ENCODE measurements around the gene ANKRD50. TPM values are rescaled to one million over a fixed set of nuclear protein-coding genes. Genes with fewer than 3 reads are reported as not detected.

Gene ANKRD50
- polyA plus RNA-seq, 1 donor (not counting 4 experiments of a cell fraction or from before 2014, with no cell fraction given), result 21.6 TPM

- DNase-seq (ENCODE audit: low read depth, low spot score) (no peak), FAIRE-seq (no peak)
- Histone ChIP-seq H4K20me1 (ENCODE audit: control insufficient read depth, extremely low read depth, insufficient read depth, low read length) (no peaks in the 10 kb centered on the region), H3K4me3 (ENCODE audit: control insufficient read depth in 2 of 3, extremely low read depth in 1 of 3, insufficient read depth in 2 of 3, low read depth in 1 of 3, low read length in 3 of 3) (no peak overlapping the region), H3K27me3 (ENCODE audit: control insufficient read depth, extremely low read depth, insufficient read depth, low read length) (no peaks in the 10 kb centered on the region), H3K9ac (ENCODE audit: control insufficient read depth, extremely low read depth, insufficient read depth, low read length) (no peak overlapping the region), H3K79me2 (ENCODE audit: control insufficient read depth, insufficient read depth, low read length) (peaks cover 58% of the 10 kb centered on the region), H3K4me2 (ENCODE audit: control insufficient read depth, extremely low read depth, insufficient read depth, low read depth, low read length) (no peak overlapping the region), H2AFZ (ENCODE audit: control insufficient read depth, low read length) (no peak overlapping the region), H3K36me3 (ENCODE audit: control insufficient read depth in 2 of 2, extremely low read depth in 1 of 2, insufficient read depth in 2 of 2, low read length in 2 of 2) (peaks cover 0 to 5% of the 10 kb centered on the region in 2 experiments), H3K4me1 (ENCODE audit: control insufficient read depth, extremely low read depth, insufficient read depth, low read length) (peaks cover 17% of the 10 kb centered on the region), H3K9me1 (ENCODE audit: control insufficient read depth, extremely low read depth, insufficient read depth, low read length) (no peaks in the 10 kb centered on the region), H3K9me3 (ENCODE audit: control insufficient read depth, low read depth, low read length) (no peaks in the 10 kb centered on the region), H3K27ac (ENCODE audit: control insufficient read depth, insufficient read depth, low read length) (no peak overlapping the region)
- dilution Hi-C loops (cut with MboI; ENCODE audit: extremely low pct_ligation_motif_present, low sequenced_read_pairs), result no loop called here
- TF ChIP-seq EZH2 (IDR thresholded peaks at IDR 0.05; ENCODE audit: low read length) (no peak), CTCF (optimal IDR thresholded peaks at IDR 0.05 in 1 of 3, IDR thresholded peaks at IDR 0.05 in 1 of 3, conservative IDR thresholded peaks at IDR 0.05 in 1 of 3; ENCODE audit: extremely low read depth in 1 of 3, insufficient read depth in 2 of 3, low read length in 3 of 3) (no peak)
Observed at GRCh38 chr4:124682384-124682783, 30.1 kb downstream of the ANKRD50 start.

GRCh38 chr4:124666496-124666895 lies 46.0 kb downstream of the ANKRD50 start:
- H3K79me2 ChIP-seq (ENCODE audit: control insufficient read depth, insufficient read depth, low read length), result peaks cover 7% of the 10 kb centered on the region
- no peaks in the 10 kb centered on the region for H3K9me3 ChIP-seq (ENCODE audit: control insufficient read depth, low read depth, low read length)
- no peak overlapping the region for H3K27ac ChIP-seq (ENCODE audit: control insufficient read depth, insufficient read depth, low read length)
- H3K4me3 ChIP-seq (ENCODE audit: control insufficient read depth in 2 of 3, extremely low read depth in 1 of 3, insufficient read depth in 2 of 3, low read depth in 1 of 3, low read length in 3 of 3), result no peak overlapping the region
- dilution Hi-C loops (cut with MboI; ENCODE audit: extremely low pct_ligation_motif_present, low sequenced_read_pairs), result no loop called here
- no peaks in the 10 kb centered on the region for H3K27me3 ChIP-seq (ENCODE audit: control insufficient read depth, extremely low read depth, insufficient read depth, low read length)
- H3K9ac ChIP-seq (ENCODE audit: control insufficient read depth, extremely low read depth, insufficient read depth, low read length), result no peak overlapping the region
- no peaks in the 10 kb centered on the region for H3K4me1 ChIP-seq (ENCODE audit: control insufficient read depth, extremely low read depth, insufficient read depth, low read length)
- no peak for FAIRE-seq
- TF ChIP-seq CTCF (optimal IDR thresholded peaks at IDR 0.05 in 1 of 3, IDR thresholded peaks at IDR 0.05 in 1 of 3, conservative IDR thresholded peaks at IDR 0.05 in 1 of 3; ENCODE audit: extremely low read depth in 1 of 3, insufficient read depth in 2 of 3, low read length in 3 of 3), result no peak
- no peak for TF ChIP-seq EZH2 (IDR thresholded peaks at IDR 0.05; ENCODE audit: low read length)
- H2AFZ ChIP-seq (ENCODE audit: control insufficient read depth, low read length), result no peak overlapping the region
- no peak for DNase-seq (ENCODE audit: low read depth, low spot score)
- H3K9me1 ChIP-seq (ENCODE audit: control insufficient read depth, extremely low read depth, insufficient read depth, low read length), result no peaks in the 10 kb centered on the region
- H4K20me1 ChIP-seq (ENCODE audit: control insufficient read depth, extremely low read depth, insufficient read depth, low read length), result no peaks in the 10 kb centered on the region
- no peak overlapping the region for H3K4me2 ChIP-seq (ENCODE audit: control insufficient read depth, extremely low read depth, insufficient read depth, low read depth, low read length)
- H3K36me3 ChIP-seq (ENCODE audit: control insufficient read depth in 2 of 2, extremely low read depth in 1 of 2, insufficient read depth in 2 of 2, low read length in 2 of 2), result peaks cover 13 to 21% of the 10 kb centered on the region in 2 experiments
